HG03442 (cell line): Measurements from ENCODE around the gene UFD1.

Source experiments
- ATAC-seq: cut with Tn5 transposase; IDR thresholded peaks from one replicate; pipeline ENCODE4 v1.9.1; 2021; ENCODE audit warnings: mild to moderate bottlenecking, moderate library complexity; ENCODE audit not compliant: unreplicated experiment

Gene UFD1, protein sequence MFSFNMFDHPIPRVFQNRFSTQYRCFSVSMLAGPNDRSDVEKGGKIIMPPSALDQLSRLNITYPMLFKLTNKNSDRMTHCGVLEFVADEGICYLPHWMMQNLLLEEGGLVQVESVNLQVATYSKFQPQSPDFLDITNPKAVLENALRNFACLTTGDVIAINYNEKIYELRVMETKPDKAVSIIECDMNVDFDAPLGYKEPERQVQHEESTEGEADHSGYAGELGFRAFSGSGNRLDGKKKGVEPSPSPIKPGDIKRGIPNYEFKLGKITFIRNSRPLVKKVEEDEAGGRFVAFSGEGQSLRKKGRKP

DNA sequence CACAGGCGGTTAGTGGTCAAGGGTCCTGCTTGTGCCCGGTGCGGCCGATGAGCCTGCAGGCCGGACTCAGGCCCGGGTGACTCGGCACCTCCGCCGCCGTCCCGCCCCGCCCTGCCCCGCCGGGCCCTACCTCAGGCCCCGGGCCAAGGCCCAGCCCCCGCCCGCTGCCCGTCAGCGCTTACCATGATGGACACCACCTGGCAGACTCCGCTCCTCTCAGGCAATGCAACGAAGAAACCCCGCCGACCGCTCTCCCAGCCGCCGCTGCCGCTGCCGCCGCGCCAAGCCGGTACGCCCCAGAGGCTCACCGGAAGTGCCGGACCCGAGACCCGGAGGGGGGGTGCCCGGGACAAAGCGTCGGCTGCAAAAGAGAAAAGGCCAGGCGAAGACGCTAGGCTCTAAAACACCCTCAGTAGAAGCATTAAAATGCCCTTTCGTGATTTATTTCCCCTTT lies at the start of gene UFD1:
UFD1 (minus strand) TSS at position 293 of the 454 bp plus-strand sequence; CDS start at position 185, 108 bp downstream.
- ATAC-seq, result peak; percentile 45

DNA sequence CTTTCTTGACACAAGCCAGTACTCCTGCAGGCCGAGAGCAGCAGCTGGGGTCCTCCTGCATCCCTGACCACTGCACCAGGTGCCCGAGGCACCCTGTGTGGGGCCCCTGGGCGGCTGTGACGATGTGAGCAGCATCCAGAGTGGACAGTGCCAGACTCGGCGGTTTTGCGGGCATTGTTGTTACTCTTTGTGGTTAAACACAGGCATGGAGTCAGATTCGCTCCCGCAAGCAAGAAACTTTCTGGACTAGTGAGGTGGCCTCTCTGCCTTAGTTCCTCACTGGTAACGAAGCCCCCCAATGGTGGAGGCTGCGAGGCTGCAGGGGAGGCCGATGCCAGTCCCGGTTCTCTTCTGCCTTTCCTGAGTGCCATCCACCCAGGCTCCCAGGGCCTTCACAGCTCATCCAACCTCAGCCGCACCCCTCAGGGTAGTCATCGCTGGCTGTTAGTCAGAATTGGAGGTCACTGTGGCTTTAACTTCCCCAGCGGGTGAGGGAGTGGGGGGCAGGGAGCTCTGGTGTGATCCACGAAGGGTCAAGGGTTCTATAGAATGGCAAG lies 48.9 kb upstream of the UFD1 start:
- ATAC-seq, result no peak

DNA sequence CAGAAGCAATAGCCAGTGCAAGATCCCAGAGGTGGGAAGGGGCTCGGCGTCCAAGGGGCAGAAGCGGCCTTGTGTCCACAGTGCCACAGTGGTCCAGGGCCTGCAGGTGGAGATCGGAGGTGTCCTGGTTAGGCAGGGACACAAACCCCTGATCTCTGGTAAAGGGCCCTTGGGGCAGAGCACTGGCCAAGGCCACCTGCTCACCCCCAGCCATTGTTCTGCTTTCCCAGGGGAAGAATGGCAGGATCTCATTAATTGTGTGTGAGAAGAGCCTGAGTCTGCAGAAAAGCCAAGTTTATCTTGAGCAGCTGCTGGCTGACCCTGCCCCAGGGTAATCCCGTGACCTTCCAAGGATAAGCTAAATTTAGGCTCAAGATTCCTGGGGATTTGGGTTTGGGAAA lies 48.3 kb upstream of the UFD1 start:
- no peak for ATAC-seq

DNA sequence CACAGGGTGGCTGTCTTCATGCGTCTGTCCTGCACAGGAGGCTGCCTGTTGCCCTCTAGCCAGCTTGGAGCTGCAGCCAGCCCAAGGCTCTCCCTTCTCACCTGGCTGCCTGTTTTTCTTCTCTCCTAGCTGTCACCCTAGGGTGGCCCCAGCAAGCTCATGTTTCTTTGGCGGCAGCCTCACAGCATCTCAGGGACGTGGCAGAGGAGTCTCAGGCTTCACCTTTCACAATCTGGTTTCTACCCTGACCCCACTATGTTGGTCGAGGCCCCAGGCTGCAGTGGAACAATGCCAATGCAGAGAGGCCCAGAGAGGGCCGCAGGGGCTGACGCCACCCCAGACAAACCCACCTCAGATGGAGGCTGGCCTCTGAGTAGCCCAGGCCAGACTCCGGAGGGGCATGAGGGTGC lies 47.7 kb upstream of the UFD1 start:
- ATAC-seq, result no peak

DNA sequence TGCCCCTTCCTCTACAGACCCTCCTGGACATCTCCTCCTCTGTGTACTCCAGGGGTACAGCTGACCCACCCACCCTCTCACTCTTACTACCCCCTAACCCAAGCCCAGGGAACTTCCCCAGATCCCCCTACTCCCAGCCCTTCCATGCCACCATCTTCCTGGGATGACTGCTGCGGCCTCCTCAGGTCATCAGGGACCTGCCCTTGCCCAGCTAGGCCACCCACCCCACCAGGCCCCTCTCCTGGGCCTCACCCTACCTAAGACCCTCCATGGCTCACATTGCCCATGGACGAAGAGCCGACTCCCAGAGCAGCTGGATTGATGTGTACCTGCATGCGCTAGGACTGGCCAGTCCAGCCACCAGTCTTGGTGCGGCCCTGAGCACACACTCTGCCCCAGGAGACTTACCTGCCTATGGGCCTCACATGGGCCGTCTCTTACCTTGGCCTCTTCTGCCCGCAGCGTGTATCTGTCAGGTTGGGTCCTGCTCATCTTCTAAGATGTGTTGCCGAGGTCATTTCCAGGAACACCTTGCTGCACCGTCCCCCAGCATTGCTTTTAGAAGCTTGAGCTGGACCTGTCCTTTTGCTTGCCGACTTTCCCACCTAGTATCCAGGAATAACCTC lies 47.2 kb upstream of the UFD1 start:
- ATAC-seq, result no peak

DNA sequence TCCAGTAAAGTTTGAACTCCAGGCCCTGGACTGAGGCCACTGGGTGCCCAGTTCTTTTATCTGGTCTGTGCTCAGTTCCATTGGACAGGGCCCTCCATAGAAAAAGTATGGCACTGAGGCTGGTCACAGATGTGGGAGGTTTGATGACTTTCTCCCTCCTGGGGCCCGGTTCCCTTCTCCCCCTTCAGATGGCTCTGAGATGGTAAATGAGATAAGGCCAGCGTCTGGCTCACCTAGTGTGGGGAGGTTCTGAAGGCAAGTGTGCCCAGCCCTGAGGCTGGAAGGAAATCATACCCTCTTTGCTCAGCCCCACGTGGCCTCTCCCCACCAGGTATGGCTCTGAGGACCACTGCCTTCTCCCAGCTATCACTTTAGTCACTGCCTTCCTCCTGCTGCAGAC lies 46.7 kb upstream of the UFD1 start:
- no peak for ATAC-seq

DNA sequence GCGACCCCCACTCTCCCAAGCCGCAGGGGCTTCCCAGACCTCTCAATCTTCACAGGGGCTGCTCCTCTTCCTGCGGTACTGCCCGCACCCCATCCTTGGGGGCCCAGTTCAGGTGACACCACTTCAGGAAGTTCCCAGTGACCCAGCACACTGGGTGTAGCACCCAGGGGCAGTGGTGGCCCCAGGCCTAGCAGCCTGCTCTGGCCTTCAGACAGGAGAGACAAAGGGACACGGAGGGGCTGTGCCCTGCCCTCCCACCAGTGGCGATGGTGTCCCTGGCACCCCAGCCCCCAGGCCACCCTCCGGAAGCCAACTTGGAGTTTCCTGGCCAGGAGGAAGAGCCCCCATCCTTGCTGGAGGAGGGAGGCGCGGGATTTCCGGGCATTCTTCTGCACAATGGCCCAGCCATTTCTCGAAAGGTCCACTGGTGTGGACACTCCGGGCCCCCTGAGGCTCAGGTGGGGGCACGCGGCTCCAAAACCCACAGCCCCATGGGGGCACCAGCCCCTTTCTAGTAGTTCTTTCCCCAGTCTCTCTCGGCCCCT lies 46.2 kb upstream of the UFD1 start:
- no peak for ATAC-seq

DNA sequence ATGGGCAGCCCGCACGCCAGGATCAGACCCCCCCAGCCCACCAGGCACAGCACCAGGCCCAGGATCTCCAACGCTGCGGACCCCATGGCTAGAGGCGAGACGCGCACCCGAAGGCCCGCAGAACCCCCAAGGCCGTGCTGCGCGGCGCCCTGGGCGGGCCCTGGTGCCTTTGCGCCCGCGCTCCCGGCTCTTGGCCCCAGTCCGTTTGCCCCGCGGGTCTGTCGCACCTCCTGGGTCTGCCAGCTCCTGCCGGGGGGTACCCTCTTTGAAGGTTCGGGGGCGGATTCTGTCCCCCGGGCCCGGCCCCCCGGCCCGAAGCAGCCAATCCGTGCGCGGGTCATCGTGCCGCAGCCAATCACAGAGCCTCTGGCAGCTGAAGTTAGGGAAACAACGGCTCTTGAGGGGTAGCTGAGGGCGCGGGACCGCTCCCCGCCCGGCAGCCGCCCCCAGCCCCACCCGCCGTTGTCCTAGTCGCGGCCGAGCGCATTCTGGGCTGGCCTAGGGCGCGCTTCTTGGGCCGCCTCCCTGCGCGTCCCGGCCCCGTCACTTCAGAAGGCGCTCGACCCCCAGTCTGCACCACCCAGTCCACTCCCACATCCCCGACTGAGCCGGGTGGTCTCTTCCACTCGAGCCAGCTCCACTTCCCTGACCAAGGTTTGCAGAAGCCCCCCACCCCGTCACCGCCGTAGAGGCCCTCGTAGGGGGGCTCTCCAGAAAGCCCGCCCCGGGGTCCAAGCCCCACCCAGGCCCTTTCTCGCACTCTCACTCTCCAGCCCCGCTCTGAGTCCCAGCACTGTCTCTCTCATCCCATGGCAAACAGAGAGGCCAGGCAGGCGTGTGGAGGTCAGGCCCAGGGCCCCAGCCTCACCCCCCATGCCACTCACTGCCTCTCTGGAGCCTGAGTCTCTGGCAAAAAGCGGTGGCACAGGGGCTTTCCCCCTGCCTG lies 45.5 kb upstream of the UFD1 start, which contains the start of gene CLDN5:
CLDN5 (minus strand) TSS at position 241 of the 946 bp plus-strand sequence; CDS start at position 86, 155 bp downstream.
- no peak for ATAC-seq

DNA sequence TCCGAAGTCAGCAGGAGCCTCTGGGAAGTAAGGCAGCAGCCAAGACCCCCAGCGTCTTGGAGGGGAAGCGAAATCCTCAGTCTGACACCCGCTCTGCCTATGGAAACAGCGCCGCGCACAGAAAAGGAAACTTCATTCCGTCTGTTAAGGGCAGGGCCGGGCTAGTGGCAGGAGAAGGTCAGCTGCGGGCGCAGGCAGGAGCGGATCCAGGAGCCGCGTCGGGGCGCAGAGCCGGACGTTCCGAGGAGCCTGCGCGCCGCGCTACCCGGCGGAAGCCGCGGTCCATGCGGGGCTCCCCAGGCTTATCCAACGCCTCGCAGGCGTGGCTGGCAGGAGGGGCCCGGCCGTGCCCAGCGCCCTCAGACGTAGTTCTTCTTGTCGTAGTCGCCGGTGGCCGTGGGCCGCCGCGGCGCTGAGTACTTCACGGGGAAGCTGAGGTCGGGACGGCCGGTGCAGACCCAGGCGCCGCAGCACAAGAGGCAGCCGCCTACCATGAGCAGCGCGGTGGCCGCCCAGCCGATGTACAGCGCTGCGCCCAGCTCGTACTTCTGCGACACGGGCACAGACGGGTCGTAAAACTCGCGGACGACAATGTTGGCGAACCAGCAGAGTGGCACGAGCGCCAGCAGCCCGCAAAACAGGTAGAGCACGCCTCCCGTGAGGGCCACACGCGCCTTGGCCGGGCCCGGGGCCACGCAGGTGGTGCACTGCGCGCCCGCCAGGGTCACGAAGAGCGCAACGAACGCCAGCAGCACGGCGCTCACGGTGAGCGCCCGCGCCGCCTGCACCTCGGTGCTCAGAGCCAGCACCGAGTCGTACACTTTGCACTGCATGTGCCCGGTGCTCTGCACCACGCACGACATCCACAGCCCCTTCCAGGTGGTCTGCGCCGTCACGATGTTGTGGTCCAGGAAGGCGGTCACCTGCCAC lies 44.5 kb upstream of the UFD1 start:
- no peak for ATAC-seq

DNA sequence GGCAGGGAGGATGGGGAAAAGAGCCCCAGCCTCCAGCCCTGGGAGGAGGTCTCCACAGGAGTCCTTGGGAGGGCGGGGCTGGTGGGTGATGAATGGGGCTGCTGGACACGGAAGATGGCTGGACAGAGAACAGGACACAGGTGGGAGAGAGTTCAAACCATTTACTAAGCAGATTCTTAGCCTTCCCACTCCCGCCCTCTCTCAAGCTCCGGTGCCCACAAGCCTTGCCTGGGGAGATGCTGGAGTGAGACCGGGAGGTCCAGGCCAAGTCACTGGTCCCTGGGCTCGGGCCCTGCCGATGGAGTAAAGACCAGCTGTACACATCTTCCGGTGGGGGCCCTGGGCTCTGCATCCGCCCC lies 43.9 kb upstream of the UFD1 start:
- no peak for ATAC-seq

DNA sequence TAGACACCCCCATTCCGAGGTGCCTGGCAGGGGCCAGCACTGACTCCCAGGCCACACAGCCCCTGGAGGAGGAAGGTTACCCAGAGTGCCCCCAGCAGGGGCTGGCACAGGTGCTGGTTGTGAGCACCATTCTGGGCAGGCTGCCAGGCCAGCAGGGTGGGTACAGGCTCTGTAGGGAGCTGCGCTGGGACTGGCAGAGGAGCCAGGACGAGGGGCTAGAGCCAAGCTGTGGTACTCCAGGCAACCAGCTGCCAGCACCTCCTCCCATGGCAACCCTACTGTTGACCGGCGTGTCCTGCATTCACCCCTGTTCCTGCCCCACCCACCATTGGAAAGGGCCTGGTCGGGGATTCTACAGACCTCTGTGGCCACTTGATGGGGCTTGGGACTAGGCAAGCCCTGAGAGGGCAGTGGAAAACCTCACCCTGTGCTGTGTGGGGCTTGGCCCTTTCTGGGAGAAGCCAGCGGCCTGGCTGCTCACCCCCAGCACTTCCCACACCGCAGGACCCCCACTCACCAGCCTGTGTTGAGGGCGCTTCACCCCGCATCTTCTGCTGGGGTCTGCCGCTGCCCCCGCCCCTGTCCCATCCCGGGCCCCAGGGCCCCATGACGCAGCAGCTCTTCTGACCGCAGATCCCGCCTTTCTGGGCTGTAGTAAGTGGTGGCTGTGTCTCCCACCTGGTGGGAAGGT lies 43.3 kb upstream of the UFD1 start:
- ATAC-seq, result no peak

DNA sequence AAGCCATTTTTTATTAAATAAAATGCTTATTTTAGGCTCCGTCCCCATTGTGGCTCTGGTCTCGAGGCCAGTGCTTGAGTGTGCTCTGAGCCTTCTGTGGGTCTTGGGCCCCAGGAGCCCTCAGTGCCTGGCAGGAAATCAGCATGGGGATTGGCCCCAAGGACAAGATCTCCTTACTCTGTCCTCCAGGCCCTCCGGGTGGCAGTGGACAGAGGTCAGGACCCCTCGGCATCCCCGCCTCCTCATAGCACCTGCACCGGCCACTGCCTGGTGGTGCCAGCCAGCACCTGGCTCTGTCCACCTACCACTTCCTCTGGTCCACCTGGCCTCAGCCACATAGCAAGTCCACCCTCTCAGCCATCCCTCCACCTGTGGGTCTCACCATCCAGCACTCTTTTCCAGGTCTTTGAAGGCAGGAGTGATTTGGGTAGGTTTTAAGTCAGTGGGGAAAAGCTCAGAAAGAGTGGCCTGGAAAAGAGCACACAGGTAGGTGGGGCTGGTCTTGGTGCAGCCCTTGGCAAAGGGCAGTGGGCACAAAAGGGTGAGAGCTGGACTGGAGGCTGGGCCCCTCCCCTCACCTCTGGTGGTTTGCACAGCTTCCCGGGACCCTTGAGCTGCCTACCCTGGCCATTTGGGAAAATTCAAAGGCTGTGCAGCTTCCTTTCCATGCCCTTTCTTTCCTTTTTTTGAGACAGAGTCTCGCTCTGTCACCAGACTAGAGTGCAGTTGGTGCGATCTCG lies 41.7 kb upstream of the UFD1 start:
- no peak for ATAC-seq

DNA sequence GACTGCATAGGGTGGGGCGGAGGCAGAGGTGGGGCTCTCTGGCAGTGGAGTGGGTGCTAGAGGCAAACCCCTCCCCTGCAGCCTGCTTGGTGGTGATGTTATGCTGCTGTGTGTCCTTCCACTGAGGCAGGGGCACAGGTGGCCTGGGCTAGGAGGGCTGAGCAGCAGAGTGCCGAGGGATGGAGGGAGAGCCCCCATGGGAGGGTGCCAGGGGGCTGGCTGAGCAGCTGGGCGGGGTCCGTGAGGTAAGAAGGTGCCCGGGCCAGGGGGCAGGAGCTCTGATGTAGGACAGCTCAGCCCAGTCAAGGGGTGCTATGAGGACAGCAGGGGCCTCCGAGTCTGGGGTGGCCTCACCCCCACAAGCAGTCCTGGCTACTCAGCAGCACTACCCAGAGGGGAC lies 41.0 kb upstream of the UFD1 start:
- ATAC-seq, result no peak

DNA sequence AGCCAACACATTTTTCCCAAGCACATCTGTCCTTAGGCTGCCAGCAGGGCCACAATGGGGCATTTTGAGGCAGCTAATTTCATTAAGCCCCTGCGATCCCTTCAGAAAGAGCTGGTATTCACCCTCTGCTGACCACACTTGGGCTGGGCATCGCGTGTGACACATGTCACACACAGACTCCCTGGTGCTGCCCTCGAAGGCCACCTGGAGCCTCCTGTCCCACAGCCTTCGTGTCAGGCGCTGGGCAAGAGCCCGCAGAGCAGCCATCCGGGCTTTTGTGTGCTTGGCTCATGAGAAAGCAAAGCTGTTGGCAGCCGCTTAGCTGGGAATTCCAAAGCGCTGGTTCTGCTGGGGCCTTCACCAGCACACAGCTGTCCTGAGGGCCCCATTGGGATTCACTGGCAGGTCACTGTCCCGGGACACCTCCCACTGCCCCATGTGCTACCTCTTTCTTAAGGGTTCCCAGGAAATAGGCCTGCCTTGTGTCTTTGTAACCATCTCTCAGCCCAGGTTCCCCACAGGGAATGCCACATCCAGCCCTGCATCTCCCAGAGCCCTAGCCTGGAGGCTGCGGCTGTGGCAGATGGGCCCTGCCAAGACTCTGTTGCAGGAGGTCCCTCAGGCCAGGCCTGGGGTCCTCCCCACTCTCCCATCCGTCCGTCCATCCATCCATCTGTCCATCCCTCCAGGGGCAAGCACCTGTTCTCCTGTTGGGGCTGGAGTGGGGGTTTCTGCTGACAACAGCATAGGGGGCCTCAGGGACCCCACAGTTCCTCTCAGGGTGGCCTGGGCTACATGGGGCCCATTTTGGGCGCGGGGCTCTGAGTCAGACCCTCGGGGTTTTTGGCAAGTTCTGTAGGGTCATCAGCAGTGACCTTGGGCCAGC lies 40.3 kb upstream of the UFD1 start:
- no peak for ATAC-seq

DNA sequence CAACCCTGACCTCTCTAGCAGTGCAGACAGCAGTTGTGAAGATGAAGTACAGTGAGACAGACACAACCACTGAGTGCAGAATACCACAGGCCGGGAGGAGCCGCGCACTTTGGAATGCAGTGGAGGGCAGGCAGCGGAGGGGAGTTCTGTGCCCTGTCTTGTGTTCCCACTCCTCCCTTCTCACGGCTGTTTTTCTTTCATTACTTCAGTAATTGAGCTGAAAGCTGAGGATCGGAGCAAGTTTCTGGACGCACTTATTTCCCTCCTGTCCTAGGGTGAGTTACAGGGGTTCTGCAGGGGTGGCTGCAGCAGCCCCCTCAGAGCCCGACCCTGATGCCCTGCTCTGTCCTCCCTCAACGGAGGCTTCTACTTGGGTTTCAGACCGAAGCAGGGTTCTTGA lies 39.6 kb upstream of the UFD1 start:
- ATAC-seq, result no peak

DNA sequence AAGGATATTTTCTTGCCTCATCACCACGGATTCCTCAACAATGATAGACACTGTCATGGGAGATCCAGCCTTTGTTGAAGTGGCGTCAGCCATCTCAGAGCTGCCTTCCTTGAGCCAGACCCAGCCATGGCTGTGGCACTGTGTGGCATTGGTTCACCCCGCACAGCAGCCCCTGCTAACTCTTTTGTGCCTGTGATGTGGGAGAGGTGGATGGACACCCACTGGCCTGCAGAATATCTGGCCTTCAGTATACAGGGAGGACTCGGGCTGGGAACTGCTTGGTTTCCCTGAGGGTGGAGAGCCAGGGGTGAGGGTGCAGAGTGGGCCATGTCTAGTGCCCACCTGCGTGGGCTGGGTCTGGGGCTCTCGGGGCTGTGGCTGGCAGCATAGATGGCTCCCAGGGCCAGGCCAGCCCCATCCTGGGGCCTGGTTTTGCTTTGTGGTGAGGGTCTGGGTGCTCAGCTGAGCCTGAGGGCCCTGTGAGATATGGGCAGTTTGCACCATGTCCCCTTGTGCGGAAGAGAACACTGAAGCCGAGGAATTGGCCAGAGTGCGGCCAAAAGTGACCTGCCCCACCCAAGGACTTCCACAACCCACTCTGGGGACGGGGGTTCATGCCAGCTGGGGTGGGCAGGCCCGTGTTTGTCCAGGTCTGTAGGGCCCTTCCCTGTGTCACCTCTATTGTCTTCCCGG lies 39.1 kb upstream of the UFD1 start:
- ATAC-seq, result no peak

DNA sequence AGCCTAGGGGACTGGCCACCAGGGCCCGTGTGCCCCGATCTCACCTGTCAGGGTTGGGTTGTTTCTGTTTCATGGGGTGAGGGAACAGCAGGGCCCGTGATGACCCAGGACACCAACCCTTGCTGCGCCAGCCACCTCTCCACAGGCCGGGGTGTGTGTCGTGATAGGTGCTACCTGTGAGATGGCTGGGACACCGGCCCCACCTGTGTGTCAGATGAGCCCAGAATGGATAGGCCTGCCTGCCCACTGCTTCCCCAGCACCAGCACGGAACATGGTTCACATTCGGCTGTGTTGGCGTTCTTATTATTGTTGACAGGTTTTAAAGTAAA lies 38.1 kb upstream of the UFD1 start:
- ATAC-seq, result no peak
